GM15510 (cell line): ENCODE data around the gene GCDH.

Source experiments
- POLR2A ChIP-seq: IDR thresholded peaks from 3 replicates; pipeline ENCODE4 v1.6.1; 2011; ENCODE audit warnings: borderline replicate concordance; ENCODE audit not compliant: insufficient read length; ENCODE audit errors: extremely low read depth

Gene GCDH

DNA sequence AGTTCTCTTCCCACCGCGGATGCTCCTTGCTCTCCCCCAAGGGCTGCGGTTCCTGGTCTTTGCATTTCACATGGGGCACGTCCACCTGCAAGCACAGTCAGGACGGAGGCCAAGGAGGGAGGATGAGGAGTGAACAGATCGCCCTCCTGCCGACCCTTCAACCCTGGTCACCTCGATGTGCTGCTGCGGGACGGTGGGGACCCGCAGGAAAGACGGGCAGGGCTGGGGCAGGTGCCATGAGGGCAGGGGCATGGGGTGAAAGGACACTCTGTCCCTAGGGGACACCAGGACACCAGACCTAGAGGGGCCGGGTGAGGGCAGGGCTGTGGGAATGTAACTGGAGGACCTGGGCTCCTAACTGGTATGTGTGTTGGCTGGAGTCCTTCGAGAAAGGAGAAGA is 27.3 kb downstream of the GCDH start:
- no peak for TF ChIP-seq POLR2A

DNA sequence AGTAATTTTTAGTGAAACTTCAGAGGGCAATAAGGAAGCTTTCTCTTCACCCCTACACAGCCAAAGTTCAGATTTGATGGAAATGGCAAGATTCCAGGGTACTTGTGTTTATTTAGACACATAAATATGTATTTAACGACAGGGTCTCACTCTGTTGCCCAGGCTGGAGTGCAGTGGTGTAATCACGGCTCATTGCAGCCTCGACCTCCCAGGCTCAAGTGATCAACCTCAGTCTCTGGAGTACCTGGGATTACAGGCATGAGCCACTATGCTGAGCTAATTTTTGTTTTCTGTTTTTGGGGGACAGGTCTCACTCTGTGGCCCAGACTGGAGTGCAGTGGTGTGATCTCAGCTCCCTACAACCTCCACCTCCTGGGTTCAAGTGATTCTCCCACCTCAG is 30.1 kb downstream of the GCDH start:
- TF ChIP-seq POLR2A: no peak

DNA sequence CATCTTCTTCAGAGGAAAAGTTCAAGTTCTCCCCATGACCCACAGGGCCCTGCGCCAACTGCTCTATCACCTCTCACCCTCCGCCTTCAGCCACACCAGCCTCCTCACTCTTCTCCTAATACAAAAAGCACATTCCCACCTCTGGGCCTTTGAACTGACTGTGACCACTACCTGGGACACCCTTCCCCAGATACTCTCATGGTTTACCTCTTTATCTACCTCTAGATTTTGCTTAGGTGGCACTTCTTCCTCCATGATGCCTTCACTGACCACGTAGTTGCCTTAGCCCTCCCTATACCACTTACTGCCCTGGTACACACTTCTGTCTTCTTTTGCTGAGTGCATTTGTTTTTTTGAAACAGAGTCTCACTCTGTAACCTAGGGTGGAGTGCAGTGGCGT is 32.0 kb downstream of the GCDH start:
- no peak for TF ChIP-seq POLR2A

DNA sequence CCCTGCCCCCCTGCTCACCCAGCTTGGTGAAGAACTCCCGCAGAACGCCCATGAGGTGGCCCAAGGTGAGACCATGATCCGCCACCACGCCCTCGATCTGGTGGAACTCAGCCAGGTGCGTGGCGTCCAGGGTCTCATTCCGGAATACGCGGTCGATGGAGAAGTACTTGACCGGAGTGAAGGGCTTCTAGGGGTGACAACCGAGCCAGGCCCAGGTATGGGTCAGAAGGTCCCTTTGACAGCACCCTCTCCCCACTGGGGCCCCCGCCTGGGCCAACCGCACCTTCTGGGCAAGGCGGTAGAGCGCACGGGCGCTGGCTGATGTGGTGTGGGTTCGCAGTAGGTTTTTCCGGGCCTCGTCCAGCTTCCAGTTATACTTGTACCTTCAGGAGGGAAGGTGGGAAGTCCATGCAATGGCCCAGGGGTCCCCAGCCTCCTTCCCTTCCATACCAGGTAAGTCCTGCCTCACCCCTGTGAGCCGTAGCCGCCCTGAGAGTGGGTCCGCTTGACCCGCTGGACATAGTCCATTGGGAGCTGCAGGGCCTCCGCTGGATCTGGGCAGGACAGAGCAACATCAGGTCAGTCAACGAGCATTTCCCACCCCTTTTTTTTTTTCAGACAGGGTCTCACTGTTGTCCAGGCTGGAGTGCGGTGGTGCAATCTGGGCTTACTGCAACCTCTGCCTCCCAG is 33.8 kb downstream of the GCDH start:
- no peak for TF ChIP-seq POLR2A

DNA sequence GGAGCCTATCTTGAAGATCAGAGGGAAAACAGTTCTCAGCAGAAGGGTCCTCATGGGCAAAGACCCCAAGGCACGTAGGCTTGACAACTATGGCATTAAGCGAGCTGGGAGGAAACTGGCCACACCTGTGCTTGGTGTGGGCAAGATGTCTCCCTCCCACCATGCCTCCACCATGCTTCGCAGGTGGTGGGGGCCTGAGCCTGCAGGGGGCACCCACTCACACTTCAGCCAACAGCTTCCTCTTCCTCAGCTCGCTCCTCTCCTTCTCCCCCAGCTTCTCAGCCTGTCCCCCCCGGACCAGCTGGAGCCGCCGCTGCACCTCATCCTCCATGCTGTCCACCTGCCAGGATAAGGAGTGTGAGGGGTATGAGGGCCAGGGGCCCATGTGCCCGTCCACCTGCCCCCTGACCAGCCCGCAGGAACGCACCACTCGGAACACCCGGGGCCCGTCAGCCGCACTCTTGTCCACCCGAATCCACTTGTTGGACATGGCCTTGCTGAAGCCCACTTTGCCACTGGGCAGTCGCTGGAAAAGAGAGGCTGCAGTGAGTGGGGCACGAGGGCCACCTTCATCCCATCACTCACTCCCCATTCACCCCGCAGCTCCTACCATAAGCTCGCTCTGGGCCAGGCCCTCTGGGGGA is 39.2 kb downstream of the GCDH start:
- TF ChIP-seq POLR2A: no peak

DNA sequence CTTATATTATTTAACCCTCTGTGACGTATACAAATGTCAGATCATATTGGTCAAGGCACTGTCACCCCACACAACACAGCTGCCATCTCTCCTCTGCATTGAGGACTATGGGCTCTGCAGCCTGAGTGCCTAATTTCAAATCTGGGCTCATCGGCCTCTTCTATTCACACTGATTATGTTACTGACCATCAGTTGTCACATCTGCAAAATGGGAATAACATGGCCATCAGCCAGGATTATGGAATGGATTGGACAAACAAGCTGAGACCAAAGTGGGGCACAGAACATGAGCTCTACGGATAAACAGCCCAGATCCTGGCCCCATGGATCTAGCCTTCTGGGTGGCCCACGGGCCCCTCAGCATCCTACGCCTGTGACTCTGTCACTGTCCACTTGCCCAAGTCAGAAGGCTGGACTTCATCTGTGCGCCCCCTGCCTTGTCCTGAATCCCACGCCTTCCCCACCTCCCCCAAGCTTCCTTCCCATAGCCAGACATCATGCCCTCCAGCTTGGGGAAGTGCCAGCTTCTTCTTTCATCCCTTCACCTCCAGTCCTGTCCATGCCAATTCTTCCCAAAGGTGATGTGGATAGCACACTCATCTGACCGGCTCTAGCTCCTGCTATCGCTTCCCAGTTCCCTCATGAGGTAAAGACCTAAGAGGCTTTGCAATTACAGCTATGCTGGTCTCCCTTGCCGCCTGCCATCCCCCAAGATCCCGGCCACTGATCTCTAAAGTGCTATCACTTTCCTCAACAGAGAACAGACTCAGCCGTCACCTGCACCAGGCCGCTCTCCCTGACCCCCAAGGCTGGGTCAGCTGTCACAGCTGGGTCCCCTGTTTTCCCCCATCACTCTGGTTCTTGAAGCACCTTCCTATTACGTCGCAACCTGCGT is 41.7 kb downstream of the GCDH start:
- TF ChIP-seq POLR2A: no peak

DNA sequence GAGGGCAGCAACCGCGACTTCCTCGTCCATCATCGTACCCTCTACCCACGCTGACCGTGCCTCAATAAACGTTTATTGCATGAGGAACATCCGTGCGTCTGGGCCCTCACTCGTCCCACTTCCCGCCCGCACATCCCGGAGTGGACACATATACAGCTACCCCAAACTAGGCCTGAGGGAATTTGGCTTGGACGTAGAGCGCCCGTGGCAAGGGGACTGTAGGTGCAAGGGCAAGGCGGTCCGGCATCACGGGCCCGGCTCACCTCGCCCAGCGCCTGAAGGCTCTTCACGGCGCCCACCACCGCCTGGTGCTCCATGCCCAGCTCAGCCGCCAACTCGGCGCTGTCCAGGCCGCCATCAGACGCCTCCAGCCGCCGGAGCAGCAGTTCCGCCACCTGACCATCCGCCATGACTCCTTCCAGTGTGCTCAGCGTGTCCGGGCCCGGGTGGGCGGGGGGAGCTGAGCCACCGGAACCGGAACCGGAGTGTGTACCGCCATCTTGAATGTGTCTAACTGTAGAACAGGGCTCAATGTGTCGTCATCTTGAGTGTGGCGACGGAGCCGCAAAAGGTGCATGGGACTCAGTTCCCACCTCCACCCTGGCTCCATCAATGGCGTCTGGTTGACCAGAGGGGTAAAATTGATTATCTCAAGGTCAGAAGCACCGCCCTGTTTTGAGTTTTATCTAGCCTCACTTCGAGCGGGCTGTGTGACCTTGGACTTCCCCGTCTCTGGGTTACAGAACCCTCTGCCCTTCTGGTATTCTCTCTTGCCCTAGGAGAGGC is 42.5 kb downstream of the GCDH start, which contains the start of gene FARSA:
FARSA (minus strand) TSS at position 425 of the 786 bp plus-strand sequence; CDS start at position 410, 15 bp downstream.
- peak; percentile 96 for TF ChIP-seq POLR2A

DNA sequence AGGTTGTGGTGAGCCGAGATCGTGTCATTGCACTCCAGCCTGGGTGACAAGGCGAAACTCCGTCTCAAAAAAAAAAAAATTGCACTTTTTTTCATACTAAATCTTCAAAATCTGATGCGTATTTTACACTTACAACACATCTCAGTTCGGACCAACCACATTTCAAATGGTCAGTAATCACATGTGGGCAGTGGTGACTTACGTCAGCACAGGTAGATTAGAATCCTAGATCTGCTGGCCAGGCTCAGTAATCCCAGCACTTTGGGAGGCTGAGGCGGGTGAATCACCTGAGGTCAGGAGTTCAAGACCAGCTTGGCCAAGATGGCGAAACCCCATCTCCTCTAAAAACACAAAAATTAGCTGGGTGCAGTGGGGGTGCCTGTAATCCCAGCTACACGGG is 44.1 kb downstream of the GCDH start:
- TF ChIP-seq POLR2A: no peak

DNA sequence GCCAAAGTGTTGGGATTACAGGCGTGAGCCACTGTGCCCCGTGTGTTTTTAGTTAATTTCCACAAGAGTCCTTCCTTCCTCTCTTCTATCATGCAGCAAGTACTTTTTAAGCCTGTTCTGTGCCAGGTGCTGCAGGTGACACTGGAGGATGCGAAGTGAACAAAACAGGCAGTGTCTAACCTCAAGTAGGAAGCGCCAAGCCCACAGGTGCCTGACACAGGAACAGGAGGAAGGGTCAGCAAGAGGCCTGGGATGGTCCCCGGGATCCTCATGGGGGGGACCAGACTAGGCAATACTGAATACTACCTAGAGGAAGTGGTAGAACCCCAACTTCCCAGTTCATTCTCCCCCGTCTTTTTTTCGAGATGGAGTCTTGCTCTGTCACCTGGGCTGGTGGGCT is 45.6 kb downstream of the GCDH start:
- TF ChIP-seq POLR2A: no peak

DNA sequence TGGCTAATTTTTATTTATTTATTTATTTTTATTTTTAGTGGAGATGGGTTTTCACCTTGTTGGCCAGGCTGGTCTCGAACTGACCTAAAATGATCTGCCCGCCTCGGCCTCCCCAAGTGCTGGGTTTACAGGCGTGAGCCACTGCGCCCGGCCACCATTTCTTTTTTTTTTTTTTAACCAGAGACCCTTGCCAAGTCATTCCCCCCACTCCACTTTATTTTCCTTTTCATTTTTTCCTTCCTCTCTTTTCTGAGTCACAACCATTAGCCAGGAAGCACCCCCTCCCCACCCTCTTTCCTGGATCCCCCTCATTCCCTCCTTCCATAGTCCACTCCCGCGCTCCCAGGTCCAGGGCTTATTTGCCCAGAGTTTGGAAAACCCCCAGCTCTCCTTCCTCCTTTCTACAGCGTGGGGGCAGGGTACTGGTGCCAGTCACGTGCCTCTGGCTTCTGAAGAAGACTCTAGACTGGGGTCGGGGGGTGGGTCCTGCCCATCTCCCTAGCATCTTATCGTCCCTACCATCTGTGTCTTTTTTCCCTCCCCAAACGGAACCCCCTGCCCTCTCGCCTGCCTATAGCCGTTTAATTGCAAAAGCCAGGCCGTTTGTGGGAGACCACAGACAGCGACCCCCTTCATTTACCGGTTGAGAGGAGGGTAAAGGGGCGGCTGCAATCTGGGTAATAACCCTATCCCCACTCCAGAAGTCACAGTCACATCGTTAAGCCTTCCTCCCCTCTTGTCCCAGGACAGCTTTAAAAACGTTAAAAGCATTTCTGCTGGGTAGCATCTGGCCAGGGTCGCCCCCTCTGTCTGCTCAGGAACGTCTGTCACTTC is 46.4 kb downstream of the GCDH start:
- no peak for TF ChIP-seq POLR2A

DNA sequence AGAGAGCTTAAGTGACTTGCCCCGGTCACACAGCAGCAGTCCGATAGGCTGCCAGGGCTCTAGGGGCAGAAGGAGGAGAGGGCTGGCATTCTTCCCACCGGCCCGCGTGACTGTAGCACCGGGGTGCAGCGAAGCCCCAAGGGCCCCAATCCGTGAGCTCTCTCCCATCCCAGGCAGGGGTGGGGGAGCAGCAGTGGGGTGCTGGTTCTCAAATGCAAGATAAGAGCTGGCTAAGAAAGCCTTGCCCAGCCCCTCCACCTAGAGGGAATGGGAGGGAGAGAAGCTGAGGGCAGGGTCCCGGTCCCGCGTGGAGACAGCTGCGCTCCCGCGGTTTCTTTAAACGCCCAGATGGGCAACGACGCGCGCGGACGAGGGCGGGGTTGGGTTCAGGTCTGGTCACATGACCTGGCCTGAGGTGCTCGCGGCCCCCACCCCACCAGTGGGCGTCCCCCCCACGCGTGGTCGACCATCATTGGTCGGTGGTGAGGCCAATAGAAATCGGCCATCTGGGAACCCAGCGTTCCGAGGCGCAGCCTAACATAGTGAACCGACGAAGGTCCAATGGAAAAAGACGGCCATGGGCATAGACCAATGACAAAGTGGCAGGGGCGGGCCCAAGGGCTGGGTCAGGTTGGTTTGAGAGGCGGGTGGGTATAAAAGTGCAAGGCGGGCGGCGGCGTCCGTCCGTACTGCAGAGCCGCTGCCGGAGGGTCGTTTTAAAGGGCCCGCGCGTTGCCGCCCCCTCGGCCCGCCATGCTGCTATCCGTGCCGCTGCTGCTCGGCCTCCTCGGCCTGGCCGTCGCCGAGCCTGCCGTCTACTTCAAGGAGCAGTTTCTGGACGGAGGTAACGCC is 47.2 kb downstream of the GCDH start, which contains the start of gene CALR:
CALR (plus strand) TSS at position 683 of the 852 bp plus-strand sequence; CDS start at position 754, 71 bp downstream.
- peak; percentile 100 for TF ChIP-seq POLR2A

DNA sequence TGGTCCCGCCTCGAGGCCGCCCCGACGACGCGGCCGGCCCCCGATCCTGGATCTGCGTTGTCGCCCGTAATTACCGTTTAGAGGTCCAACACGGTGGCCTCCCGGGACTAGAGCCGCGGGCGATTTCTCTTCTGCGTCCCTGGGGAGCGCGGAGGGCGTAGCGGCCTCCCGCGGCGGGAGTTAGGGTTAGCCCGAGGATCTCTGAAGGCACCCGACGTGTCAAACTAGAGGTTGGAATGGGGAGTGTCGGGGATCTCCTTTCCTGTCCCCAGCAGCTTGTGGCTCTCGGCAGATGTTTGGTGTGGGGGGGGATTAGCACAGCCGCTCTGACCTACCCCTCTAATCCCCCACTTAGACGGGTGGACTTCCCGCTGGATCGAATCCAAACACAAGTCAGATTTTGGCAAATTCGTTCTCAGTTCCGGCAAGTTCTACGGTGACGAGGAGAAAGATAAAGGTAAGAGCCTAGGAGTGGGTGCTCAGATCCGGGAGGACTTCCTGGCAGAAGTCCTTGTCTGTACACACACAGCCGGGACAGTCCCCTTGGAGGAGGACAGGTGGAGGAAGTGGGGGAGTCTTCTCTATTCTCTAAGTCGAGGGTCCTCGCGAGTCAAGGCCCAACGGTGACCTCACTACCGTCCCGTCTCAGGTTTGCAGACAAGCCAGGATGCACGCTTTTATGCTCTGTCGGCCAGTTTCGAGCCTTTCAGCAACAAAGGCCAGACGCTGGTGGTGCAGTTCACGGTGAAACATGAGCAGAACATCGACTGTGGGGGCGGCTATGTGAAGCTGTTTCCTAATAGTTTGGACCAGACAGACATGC is 48.0 kb downstream of the GCDH start:
- no peak for TF ChIP-seq POLR2A
